KMS-11 (cell line): ENCODE measurements around the gene MBNL1.

ENCODE experiments used
- H2AFZ ChIP-seq: fragments of 200-600 bp; sonication (generic); 2 replicates; pipeline ENCODE4 v1.6.1; 2016; ENCODE audit warnings: antibody characterized with exemption, mixed run types, low read depth
- H3K27ac ChIP-seq: fragments of 200-600 bp; sonication (generic); 2 replicates; pipeline ENCODE4 v1.6.1; 2016; ENCODE audit warnings: mild to moderate bottlenecking, mixed run types
- H3K27me3 ChIP-seq: fragments of 200-600 bp; sonication (generic); 2 replicates; pipeline ENCODE4 v1.6.1; 2017; ENCODE audit warnings: mild to moderate bottlenecking, low read depth, mixed run types, moderate library complexity; ENCODE audit not compliant: insufficient read depth
- H3K36me3 ChIP-seq: fragments of 200-600 bp; sonication (generic); 2 replicates; pipeline ENCODE4 v1.6.1; 2017; ENCODE audit warnings: mild to moderate bottlenecking, mixed run types; ENCODE audit not compliant: insufficient read depth
- H3K4me1 ChIP-seq: fragments of 200-600 bp; sonication (generic); 2 replicates; pipeline ENCODE4 v1.6.1; 2016; ENCODE audit warnings: mild to moderate bottlenecking, low read depth, mixed run types; ENCODE audit not compliant: poor library complexity, severe bottlenecking
- H3K4me2 ChIP-seq: fragments of 200-600 bp; sonication (generic); 2 replicates; pipeline ENCODE4 v1.7.0; 2016; ENCODE audit warnings: mild to moderate bottlenecking, mixed run types
- H3K4me3 ChIP-seq: fragments of 200-600 bp; sonication (generic); IDR thresholded peaks from 2 replicates; pipeline ENCODE4 v1.6.1; 2017; ENCODE audit warnings: low read depth, low read length, mixed read lengths; ENCODE audit not compliant: insufficient read depth
- H3K79me2 ChIP-seq: fragments of 200-600 bp; sonication (generic); 2 replicates; pipeline ENCODE4 v1.6.1; 2016; ENCODE audit warnings: low read depth, mixed run types; ENCODE audit not compliant: insufficient read depth
- H3K9ac ChIP-seq: fragments of 200-600 bp; sonication (generic); 2 replicates; pipeline ENCODE4 v1.6.1; 2016; ENCODE audit warnings: mild to moderate bottlenecking, mixed run types
- H4K20me1 ChIP-seq: fragments of 200-600 bp; sonication (generic); 2 replicates; pipeline ENCODE4 v1.6.1; 2016; ENCODE audit warnings: mild to moderate bottlenecking, mixed run types; ENCODE audit not compliant: insufficient read depth
- TF ChIP-seq, protein P1 (sequence below): fragments of 200-600 bp; sonication (generic); conservative IDR thresholded peaks from 2 replicates; pipeline ENCODE4 v1.6.1; 2017; ENCODE audit warnings: low read depth, mild to moderate bottlenecking, antibody characterized with exemption, low read length, moderate library complexity, mixed read lengths

MBNL1 gene

DNA sequence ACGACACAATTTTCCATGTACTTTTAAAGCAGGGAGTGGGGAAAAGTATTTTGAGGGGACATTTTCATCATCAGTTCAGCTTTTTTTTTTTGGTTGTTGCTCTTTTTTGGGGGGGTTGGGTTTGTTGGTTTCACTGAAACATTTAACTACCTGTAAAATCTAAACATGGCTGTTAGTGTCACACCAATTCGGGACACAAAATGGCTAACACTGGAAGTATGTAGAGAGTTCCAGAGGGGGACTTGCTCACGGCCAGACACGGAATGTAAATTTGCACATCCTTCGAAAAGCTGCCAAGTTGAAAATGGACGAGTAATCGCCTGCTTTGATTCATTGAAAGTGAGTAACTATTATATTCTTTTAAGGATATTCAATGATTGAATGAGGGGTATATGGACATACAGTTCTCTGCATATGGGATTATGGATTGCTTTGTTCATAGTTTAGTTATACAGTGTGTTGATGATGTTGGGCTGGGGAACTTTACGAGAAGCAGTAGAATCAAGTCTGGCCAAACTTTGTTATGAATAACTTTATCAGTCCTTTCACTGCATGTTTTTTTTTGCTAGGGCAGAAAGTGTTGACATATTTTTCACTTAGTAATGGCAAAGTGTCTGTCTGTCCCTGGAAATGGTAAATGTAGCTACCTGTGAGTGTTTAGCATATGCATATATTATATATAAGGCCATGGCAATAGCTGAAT lies 31.5 kb downstream of the MBNL1 start:
- peaks cover 23% of the 10 kb centered on the region for H3K36me3 ChIP-seq
- H3K79me2 ChIP-seq: peaks cover 100% of the 10 kb centered on the region
- no peak overlapping the region for H3K9ac ChIP-seq
- no peaks in the 10 kb centered on the region for H3K27me3 ChIP-seq
- no peak overlapping the region for H2AFZ ChIP-seq
- TF ChIP-seq, protein P1, sequence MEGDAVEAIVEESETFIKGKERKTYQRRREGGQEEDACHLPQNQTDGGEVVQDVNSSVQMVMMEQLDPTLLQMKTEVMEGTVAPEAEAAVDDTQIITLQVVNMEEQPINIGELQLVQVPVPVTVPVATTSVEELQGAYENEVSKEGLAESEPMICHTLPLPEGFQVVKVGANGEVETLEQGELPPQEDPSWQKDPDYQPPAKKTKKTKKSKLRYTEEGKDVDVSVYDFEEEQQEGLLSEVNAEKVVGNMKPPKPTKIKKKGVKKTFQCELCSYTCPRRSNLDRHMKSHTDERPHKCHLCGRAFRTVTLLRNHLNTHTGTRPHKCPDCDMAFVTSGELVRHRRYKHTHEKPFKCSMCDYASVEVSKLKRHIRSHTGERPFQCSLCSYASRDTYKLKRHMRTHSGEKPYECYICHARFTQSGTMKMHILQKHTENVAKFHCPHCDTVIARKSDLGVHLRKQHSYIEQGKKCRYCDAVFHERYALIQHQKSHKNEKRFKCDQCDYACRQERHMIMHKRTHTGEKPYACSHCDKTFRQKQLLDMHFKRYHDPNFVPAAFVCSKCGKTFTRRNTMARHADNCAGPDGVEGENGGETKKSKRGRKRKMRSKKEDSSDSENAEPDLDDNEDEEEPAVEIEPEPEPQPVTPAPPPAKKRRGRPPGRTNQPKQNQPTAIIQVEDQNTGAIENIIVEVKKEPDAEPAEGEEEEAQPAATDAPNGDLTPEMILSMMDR: no peak
- peaks cover 99% of the 10 kb centered on the region for H4K20me1 ChIP-seq
- 0 out of 2 replicates have a peak overlapping the region, but pooled peaks have one; percentile 48 for H3K27ac ChIP-seq
- peaks cover 100% of the 10 kb centered on the region for H3K4me1 ChIP-seq
- peak overlapping the region; percentile 26 for H3K4me2 ChIP-seq
- no peak overlapping the region for H3K4me3 ChIP-seq

DNA sequence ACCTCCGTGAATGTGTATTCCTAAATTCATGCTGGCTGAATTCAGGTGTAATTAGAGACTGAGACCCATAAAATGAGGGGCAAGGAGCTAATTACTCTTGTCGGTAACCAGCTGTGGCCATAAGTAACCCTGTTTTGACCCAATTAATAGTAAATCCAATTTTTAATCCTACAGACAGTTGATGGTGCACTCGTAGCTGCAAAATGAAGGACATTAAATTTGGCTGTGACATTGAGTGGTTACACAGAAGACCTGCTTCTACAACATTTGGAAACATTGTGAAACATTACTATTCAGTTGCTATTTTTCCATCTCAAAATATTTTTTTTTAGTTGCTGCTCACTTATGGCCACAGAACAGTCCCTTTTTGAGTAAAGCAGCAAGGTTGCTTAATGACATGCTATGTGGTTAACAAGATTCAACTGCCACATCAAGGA lies 33.0 kb downstream of the MBNL1 start:
- Histone ChIP-seq H3K4me1 (peaks cover 100% of the 10 kb centered on the region), H3K27me3 (no peaks in the 10 kb centered on the region), H2AFZ (no peak overlapping the region), H3K36me3 (peaks cover 23% of the 10 kb centered on the region), H3K27ac (peak overlapping the region; percentile 20), H4K20me1 (peaks cover 97% of the 10 kb centered on the region), H3K79me2 (peaks cover 100% of the 10 kb centered on the region), H3K4me3 (no peak overlapping the region), H3K4me2 (peak overlapping the region; percentile 26), H3K9ac (no peak overlapping the region; the same call in 1 of the 2 replicates)
- TF ChIP-seq, protein P1: no peak

DNA sequence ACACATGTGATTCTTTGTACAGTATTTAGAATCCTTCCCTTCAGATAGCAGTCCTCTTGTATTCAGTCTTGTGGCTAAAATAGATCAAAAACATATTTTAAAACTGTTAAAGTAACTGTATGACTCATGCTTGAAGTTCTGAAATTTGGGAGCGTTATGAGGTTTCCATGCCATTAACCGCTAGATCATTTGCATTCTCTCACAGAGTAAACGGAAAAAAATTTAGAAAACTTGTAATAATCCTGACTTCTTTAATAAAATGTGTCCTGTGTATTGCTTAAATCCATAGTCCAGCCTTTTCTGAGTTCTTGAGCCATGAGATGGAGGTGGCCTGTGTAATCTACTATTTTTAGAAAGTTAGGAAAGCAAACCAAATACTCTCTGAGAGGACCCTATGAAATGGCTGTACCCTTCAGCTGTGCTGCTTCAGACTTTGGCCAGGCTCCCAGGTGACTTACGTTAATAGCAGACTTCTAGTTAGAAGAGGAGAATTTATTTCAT lies 33.8 kb downstream of the MBNL1 start:
- TF ChIP-seq, protein P1: no peak
- Histone ChIP-seq H3K4me3 (no peak overlapping the region), H3K79me2 (peaks cover 100% of the 10 kb centered on the region), H3K4me2 (peak overlapping the region; percentile 26), H3K27ac (peak overlapping the region; percentile 20), H3K9ac (no peak overlapping the region), H3K36me3 (peaks cover 23% of the 10 kb centered on the region), H3K4me1 (peaks cover 100% of the 10 kb centered on the region), H2AFZ (no peak overlapping the region), H4K20me1 (peaks cover 97% of the 10 kb centered on the region), H3K27me3 (no peaks in the 10 kb centered on the region)

- Histone ChIP-seq H3K79me2 (peaks cover 100% of the 10 kb centered on the region), H3K4me2 (no peak overlapping the region), H3K4me1 (peaks cover 100% of the 10 kb centered on the region), H4K20me1 (peaks cover 96% of the 10 kb centered on the region), H3K27ac (no peak overlapping the region; the same call in 1 of the 2 replicates), H2AFZ (no peak overlapping the region), H3K36me3 (peaks cover 23% of the 10 kb centered on the region), H3K27me3 (no peaks in the 10 kb centered on the region), H3K4me3 (no peak overlapping the region), H3K9ac (no peak overlapping the region)
- TF ChIP-seq, protein P1: no peak
Observed at GRCh38 chr3:152304160-152304559, 35.4 kb downstream of the MBNL1 start.
